Activated CD4-positive, alpha-beta T cell treated with anti-CD3 and anti-CD28 coated beads, Interleukin-2, amount 50 U/mL, for 48 hours (primary cell): ENCODE measurements around the gene AMZ1.
A peak's percentile ranks its signal among the peaks of the same experiment; 100 is the strongest.
"Not testable (repeated sequence)": the region's sequence is repeated elsewhere in the genome, so short reads cannot be mapped to it uniquely, and the experiment has no call there.

Experiments
- DNase-seq, 2 experiments: peaks; one replicate each; pipeline ENCODE4 v3.0.0-alpha.2; 2020

Gene AMZ1

GRCh38 chr7:2714636-2715035 lies 26.6 kb downstream of the AMZ1 start:
- DNase-seq: no peak

- DNase-seq: peak; percentile 29 to 49
Observed at GRCh38 chr7:2715341-2716231, 27.6 kb downstream of the AMZ1 start.

GRCh38 chr7:2716488-2716887 lies 28.5 kb downstream of the AMZ1 start:
- DNase-seq: no peak

GRCh38 chr7:2716906-2717292 lies 28.9 kb downstream of the AMZ1 start:
- no peak for DNase-seq

GRCh38 chr7:2717293-2718261 lies 29.6 kb downstream of the AMZ1 start:
- no peak for DNase-seq

- DNase-seq: no peak
Observed at GRCh38 chr7:2718296-2718965, 30.4 kb downstream of the AMZ1 start.

- peak; percentile 72 to 80 for DNase-seq
Observed at GRCh38 chr7:2719007-2719406, 31.0 kb downstream of the AMZ1 start.

GRCh38 chr7:2720024-2720423 lies 32.0 kb downstream of the AMZ1 start:
- peak in 1 of 2 experiments; percentile 23 for DNase-seq

- DNase-seq: no peak
Observed at GRCh38 chr7:2721842-2722241, 33.8 kb downstream of the AMZ1 start.

GRCh38 chr7:2722591-2722990 lies 34.6 kb downstream of the AMZ1 start:
- no peak for DNase-seq

GRCh38 chr7:2723138-2723850 lies 35.3 kb downstream of the AMZ1 start:
- no peak for DNase-seq

GRCh38 chr7:2724036-2724435 lies 36.0 kb downstream of the AMZ1 start:
- not testable (repeated sequence) for DNase-seq

GRCh38 chr7:2724453-2725177 lies 36.6 kb downstream of the AMZ1 start:
- DNase-seq: no peak

- no peak for DNase-seq
Observed at GRCh38 chr7:2725178-2726105, 37.4 kb downstream of the AMZ1 start.

- DNase-seq: peak in 1 of 2 experiments; percentile 0
Observed at GRCh38 chr7:2726316-2727018, 38.5 kb downstream of the AMZ1 start.

GRCh38 chr7:2727206-2727605 lies 39.2 kb downstream of the AMZ1 start:
- DNase-seq: not testable (repeated sequence)

GRCh38 chr7:2728316-2729030 lies 40.5 kb downstream of the AMZ1 start:
- DNase-seq: no peak

GRCh38 chr7:2729031-2729892 lies 41.3 kb downstream of the AMZ1 start:
- no peak for DNase-seq
